NCI-H2171 treated with DMSO at 0.1 percent for 48 hours (cell line): ENCODE measurements around the gene CDKL1.
A peak's percentile ranks its signal among the peaks of the same experiment; 100 is the strongest.
"Not testable (repeated sequence)": the region's sequence is repeated elsewhere in the genome, so short reads cannot be mapped to it uniquely, and the experiment has no call there.

Source experiments
- DNase-seq: peaks from one replicate; lab custom pipeline; 2025; lab: John Stamatoyannopoulos, UW

CDKL1 gene

DNA sequence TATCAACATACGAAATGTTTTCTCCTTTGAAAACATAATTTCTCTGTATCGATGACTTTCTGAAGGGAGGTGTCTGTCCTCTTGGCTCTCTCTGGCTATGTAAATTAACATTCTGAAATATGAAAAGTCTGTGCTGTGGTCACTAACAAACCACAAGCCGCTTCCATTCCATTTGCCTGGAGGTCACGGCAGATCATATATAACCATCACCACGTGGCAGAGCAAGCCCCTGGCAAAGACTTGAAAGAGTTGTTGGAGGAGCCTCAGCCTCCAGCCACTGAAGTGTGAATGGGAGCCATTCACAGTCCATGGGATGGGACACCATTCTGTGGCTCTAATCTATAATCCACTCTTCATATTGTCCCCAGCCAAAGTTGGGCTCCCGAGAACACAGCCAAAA, 39.6 kb downstream of the CDKL1 start:
- DNase-seq, result no peak

DNA sequence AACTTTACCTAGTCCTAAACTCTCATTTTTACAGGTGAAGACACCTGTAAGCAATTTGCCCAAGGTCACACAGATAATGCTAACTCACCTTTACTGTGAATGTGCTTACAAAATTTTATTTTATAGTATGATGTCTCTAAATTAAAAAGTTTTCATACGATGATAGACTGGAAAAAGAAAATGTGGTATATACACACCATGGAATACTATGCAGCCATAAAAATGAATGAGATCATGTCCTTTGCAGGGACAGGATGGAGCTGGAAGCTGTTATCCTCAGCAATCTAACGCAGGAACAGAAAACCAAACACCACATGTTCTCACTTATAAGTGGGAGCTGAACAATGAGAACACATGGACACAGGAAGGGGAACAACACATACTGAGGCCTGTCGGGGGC, 40.4 kb downstream of the CDKL1 start:
- DNase-seq, result not testable (repeated sequence)

- no peak for DNase-seq
These were observed 41.0 kb downstream of the CDKL1 start for GRCh38 chr14:50355692-50356091.

- DNase-seq, result peak; percentile 84
These were observed 42.2 kb downstream of the CDKL1 start for GRCh38 chr14:50354527-50354926.

DNA sequence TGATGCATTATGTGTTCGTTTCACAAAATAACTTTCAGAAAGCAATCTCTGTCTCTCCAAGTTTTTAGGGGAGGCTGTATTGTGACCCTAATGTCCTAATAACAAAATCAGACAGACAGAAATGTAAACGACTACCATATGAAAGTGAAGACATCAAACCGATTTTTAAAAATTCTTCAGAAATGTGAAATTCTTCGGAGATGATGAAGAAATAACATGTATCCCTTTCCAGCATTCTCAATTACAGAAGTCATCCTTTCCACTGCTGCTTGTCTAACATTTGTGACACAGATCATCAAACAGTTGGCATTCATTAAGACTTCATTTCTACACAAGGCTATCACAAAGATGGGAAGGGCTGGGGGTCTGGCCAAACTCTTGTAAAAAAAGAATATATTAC, 43.6 kb downstream of the CDKL1 start:
- no peak for DNase-seq

- DNase-seq, result no peak
These were observed 44.1 kb downstream of the CDKL1 start for GRCh38 chr14:50352584-50352983.

- DNase-seq, result no peak
These were observed 45.7 kb downstream of the CDKL1 start for GRCh38 chr14:50350975-50351374.

GRCh38 chr14:50348933-50349332, 47.7 kb downstream of the CDKL1 start:
- DNase-seq, result no peak

DNA sequence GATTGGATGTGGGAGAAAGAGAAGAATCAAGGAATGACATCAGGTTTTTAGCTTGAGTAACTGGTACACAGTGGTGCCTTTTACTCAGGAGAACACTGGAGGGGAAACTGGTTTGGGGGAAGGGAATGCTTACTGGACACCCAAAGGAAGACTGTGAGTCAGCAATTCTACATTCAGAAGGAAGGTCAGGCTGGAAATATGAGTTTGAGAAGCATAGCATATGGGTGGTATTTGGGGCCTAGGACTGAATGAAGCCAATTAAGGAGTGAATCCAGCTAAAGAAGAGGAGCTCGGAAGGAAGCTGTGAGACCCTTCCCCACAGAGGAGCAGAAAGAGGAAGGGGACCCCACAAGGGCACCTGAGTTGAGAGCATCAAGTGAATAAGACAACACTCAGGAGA, 49.2 kb downstream of the CDKL1 start:
- no peak for DNase-seq

DNA sequence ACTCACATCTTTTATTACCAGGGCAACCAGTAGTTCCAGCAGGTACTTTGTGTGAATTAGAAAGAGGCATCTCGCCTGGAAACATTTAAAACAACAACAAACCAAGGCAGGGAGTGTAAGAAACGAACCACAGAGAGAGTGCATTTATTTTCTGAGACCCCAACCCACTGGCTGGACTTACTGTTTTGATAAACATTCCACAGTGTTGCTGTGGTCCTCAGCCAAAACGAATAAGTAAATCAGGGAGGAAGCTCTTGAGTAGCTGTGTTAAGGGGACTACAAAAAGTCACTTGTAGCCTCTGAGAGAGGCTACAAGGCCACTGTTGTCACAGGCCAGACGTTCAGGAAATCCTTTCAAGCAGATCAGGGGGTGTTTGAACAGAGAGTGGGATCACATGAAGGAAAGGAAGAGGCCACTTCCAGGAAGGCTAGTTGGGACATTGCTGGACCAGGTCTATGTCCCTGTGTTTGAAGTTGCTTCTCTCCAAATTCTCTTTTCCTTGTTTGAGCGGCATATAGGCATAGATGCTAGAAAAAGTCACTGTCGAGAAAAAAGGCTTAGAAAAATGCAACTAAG, 50.7 kb downstream of the CDKL1 start:
- no peak for DNase-seq

- no peak for DNase-seq
These were observed 51.7 kb downstream of the CDKL1 start for GRCh38 chr14:50344876-50345563.

- no peak for DNase-seq
These were observed 52.4 kb downstream of the CDKL1 start for GRCh38 chr14:50344116-50344775.

GRCh38 chr14:50343434-50343833, 53.2 kb downstream of the CDKL1 start:
- DNase-seq, result peak; percentile 77

DNA sequence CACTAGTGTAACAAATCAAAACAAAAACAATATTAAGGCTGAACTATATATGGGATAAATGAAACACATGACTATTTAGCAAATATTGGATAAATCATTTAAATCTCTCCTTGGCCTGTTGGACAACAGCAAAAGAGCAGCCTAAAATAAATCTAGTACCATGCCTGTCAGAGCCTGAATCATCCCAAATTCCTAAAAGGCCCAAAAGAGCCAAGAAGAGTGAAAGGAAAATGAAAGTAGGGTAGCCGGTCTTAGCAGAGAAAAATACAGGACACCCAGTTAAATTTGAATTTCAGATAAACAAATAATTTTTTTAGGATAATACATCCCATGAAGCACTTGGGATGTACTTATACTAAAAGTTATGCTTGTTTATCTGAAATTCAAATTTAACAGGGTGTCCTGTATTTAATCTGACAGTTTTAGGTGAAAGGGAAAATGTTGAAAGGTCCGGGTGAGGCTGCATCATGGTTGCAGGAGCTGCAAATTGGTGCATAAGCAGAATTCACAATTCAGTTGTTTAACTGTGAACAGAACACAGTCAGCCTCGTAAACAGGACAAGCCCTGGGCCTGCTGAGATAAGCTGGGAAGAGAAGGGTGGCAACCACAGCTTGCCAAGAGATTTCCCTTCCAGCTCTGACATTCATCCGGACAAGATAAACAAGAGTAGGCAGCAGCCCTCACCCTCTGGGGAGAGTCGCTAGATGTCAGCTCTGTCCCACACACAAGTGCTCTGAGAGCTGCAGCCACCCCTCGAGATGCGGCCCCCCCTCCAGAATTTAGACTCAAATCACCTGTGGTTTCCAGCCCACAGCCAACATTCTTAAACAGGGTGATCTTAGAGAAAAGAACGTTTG, 54.2 kb downstream of the CDKL1 start:
- DNase-seq, result peak; percentile 79

DNA sequence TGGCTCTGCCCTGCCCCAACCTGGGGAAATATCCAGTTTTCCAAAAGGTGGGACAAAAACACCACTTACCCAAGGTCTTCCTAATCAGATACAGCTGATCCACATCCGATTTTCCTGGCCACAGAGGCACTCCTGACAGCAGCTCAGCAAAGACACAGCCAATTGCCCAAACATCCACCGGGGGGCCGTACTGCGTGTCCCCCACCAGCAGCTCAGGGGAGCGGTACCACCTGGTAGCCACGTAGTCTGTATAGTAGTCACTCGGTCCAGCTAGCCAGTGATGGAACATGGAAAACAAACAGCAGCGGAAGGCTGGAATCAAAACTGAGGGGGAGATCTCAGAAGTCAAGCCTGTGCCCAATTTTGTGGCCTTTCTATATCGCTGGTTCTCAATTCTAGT, 55.7 kb downstream of the CDKL1 start:
- DNase-seq, result peak; percentile 15

DNA sequence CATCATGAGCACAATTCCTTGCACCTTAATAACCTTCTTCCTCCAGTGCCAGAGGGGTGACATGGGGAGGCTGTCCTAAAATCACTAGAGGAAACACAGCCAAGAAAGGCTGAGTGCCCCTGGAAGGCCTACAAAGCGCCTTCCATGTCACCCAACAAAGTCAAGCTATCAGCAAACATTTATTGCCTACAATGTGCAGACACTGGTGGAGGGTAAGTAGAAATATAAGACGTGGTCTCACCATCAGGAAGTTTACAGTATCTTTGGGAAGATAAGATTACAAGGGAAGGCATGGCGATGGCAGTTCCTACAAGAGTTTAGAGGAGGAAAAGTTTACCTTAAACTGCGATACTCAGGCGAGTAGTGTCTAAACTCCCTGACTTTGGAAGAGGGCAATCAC, 56.6 kb downstream of the CDKL1 start:
- DNase-seq, result no peak

DNA sequence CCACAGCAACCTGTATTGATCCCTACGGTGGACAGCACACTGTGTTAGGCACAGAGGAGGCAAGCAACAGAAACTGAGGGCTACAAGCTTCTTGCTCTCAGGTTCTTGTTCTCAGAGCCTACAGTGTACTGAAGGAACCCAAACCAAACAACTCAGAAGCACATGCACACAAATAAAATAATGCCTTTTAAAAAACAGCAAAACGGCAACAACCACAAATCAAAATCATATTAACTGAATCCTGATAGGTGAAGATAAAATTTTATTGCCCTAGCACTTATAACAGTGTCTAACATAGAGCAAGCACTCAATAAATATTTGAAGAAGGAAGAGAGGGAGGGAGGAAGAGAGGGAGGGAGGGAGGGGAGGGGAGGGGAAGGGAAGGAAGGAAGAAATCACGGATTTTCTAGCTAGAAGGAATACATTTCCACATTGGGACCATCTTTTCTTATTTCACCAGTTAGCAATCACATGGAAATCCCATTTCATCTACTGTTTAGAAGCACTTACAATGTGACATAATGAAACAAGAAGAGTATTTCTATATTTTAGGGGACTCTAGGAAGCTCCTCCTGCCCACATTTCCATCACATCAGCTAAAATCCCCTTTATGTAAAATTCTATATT, 57.4 kb downstream of the CDKL1 start:
- DNase-seq, result no peak

GRCh38 chr14:50338587-50338986, 58.1 kb downstream of the CDKL1 start:
- no peak for DNase-seq

DNA sequence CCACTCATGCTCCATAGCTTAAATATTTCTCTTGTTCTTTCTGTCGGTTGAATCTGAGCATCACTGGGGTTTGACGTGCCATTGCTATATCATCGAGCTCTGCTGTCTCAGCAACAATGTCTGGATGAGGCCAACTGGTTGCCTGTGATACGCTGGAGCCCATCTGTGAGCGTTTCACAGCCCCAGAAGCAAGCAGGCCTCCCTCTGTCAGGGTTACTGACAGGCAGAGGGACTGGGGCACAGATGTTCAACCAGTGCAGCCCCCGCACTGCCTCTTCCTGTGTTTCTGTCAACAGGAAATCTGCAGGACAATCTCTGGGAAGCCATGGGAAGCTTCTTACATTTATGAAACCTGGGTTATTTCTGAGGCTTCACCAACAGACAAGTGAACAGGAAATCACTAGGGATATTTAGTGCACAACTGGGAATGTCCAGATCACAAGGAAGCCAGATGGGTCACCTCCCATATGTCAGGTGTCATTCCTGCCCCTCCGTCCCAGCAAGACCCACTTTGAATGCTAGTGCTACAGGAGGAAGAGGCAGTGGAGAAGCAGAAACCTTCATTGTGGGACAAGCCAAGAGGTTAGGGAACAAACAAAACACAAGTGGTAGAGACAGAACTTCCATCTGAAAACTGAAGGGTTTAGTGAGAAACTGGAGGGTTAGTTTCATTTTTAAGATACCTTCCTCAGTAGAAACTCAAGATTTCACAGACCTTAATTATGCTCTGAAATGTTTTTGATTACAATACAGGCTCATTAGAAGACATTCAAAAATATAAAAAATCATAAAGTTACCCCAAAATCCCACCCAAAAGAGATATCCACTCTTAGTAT, 60.5 kb downstream of the CDKL1 start:
- DNase-seq, result peak; percentile 97

- DNase-seq, result peak; percentile 99
These were observed 61.3 kb downstream of the CDKL1 start for GRCh38 chr14:50335389-50335788.

DNA sequence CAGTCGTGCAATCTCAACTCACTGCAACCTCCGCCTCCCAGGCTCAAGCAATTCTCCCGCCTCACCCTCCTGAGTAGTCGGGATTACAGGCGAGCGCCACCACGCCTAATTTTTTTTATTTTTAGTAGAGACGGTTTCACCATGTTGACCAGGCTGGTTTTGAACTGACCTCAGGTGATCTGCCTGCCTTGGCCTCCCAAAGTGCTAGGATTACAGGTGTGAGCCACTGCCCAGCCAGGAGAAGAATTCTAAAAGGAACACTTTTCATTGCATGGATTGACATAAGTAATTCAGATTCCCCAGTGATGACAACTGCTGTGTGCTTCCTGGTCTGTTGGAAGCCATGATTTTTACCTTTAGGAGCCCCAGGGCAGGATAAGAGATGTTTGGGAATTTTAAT, 62.5 kb downstream of the CDKL1 start:
- DNase-seq, result no peak
